ENCODE data around the gene NKX2-2.

- TF ChIP-seq EZH2 (IDR thresholded peaks at IDR 0.05; ENCODE audit: low read length, missing control alignments), result peak; percentile 68
- TF ChIP-seq, protein P1, sequence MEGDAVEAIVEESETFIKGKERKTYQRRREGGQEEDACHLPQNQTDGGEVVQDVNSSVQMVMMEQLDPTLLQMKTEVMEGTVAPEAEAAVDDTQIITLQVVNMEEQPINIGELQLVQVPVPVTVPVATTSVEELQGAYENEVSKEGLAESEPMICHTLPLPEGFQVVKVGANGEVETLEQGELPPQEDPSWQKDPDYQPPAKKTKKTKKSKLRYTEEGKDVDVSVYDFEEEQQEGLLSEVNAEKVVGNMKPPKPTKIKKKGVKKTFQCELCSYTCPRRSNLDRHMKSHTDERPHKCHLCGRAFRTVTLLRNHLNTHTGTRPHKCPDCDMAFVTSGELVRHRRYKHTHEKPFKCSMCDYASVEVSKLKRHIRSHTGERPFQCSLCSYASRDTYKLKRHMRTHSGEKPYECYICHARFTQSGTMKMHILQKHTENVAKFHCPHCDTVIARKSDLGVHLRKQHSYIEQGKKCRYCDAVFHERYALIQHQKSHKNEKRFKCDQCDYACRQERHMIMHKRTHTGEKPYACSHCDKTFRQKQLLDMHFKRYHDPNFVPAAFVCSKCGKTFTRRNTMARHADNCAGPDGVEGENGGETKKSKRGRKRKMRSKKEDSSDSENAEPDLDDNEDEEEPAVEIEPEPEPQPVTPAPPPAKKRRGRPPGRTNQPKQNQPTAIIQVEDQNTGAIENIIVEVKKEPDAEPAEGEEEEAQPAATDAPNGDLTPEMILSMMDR (conservative IDR thresholded peaks at IDR 0.05 in 1 of 2, IDR thresholded peaks at IDR 0.05 in 1 of 2; ENCODE audit: low read depth in 1 of 2, low read length in 2 of 2), result no peak
Observed at GRCh38 chr20:21511850-21512633, 1.8 kb downstream of the NKX2-2 start.
